ENCODE results near the gene SSC5D.

SSC5D gene

DNA sequence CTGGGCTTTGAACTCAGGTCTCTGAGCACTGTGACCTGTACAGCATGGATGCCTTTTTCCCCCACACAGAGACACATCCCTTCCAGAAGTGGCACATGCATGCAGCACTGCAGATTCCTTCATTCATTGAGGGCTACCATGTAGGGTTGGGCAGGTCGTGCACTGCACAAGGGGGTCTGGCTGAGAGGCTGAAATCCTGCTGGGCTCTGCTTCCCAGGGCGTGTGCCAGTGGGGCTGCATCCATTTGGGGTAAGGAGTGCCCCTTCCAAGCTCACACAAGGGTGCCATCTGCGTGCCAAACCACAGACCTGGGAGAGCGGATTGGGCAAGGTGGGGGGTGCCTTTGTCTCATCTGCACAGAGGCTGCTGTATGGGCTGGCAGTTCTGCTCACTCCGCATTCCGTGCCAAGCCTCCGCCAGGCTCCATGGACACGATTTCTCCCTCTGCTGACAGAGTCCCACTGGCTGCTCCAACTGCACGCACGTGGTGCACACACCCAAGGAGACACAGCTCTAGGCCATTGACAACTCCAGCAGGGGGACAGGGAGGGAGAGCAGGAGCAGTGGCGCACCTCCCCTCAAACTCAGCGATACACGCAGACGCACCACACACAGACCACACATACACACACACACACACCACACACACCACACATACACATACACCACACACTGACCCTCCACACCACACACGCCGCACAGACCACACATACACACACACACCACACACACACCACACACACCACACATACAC, 40.6 kb upstream of the SSC5D start (continued):
- TF ChIP-seq, protein P1, sequence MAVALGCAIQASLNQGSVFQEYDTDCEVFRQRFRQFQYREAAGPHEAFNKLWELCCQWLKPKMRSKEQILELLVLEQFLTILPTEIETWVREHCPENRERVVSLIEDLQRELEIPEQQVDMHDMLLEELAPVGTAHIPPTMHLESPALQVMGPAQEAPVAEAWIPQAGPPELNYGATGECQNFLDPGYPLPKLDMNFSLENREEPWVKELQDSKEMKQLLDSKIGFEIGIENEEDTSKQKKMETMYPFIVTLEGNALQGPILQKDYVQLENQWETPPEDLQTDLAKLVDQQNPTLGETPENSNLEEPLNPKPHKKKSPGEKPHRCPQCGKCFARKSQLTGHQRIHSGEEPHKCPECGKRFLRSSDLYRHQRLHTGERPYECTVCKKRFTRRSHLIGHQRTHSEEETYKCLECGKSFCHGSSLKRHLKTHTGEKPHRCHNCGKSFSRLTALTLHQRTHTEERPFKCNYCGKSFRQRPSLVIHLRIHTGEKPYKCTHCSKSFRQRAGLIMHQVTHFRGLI (tag by site-specific recombination; IDR thresholded peaks at IDR 0.05), result peak; percentile 59; the same call in 1 of the 2 replicates
- TF ChIP-seq ZNF660 (tag by site-specific recombination; IDR thresholded peaks at IDR 0.05) (peak; percentile 41; the same call in 1 of the 2 replicates), ZNF768 (tag by site-specific recombination; IDR thresholded peaks at IDR 0.05) (0 out of 2 replicates have a peak, but pooled peaks have one; percentile 34), ZFP37 (tag by site-specific recombination; IDR thresholded peaks at IDR 0.05) (0 out of 2 replicates have a peak, but pooled peaks have one; percentile 26), SCRT1 (tag by site-specific recombination; IDR thresholded peaks at IDR 0.05; ENCODE audit: borderline replicate concordance) (no peak), KLF7 (tag by site-specific recombination; IDR thresholded peaks at IDR 0.05; ENCODE audit: borderline replicate concordance) (no peak), WT1 (tag by site-specific recombination; IDR thresholded peaks at IDR 0.05) (peak; percentile 11; the same call in 1 of the 2 replicates), SP3 (tag by site-specific recombination; IDR thresholded peaks at IDR 0.05) (no peak), ZNF140 (tag by site-specific recombination; IDR thresholded peaks at IDR 0.05) (peak; percentile 94), KLF8 (tag by site-specific recombination; IDR thresholded peaks at IDR 0.05) (peak; percentile 62; the same call in 1 of the 2 replicates), ZSCAN23 (tag by site-specific recombination; IDR thresholded peaks at IDR 0.05) (no peak), ZNF211 (tag by site-specific recombination; IDR thresholded peaks at IDR 0.05; ENCODE audit: low read depth) (no peak), ZFP69B (tag by site-specific recombination; IDR thresholded peaks at IDR 0.05) (no peak), GLIS1 (tag by site-specific recombination; IDR thresholded peaks at IDR 0.05) (peak; percentile 77), ZNF169 (tag by site-specific recombination; IDR thresholded peaks at IDR 0.05) (no peak), ZBTB17 (tag by site-specific recombination; IDR thresholded peaks at IDR 0.05) (peak; percentile 93), ZXDB (tag by site-specific recombination; IDR thresholded peaks at IDR 0.05) (0 out of 2 replicates have a peak, but pooled peaks have one; percentile 13), ZNF777 (tag by site-specific recombination; IDR thresholded peaks at IDR 0.05; ENCODE audit: borderline replicate concordance) (no peak), ZNF629 (tag by site-specific recombination; IDR thresholded peaks at IDR 0.05) (0 out of 2 replicates have a peak, but pooled peaks have one; percentile 33), ZIC2 (tag by site-specific recombination; IDR thresholded peaks at IDR 0.05) (peak; percentile 97), IKZF3 (tag by site-specific recombination; IDR thresholded peaks at IDR 0.05) (peak; percentile 91), ZNF311 (tag by site-specific recombination; IDR thresholded peaks at IDR 0.05; ENCODE audit: borderline replicate concordance) (no peak), ZNF112 (tag by site-specific recombination; IDR thresholded peaks at IDR 0.05) (no peak), ZNF146 (tag by site-specific recombination; IDR thresholded peaks at IDR 0.05) (no peak), ZNF792 (tag by site-specific recombination; IDR thresholded peaks at IDR 0.05) (0 out of 2 replicates have a peak, but pooled peaks have one; percentile 29)
- TF ChIP-seq, protein P2, sequence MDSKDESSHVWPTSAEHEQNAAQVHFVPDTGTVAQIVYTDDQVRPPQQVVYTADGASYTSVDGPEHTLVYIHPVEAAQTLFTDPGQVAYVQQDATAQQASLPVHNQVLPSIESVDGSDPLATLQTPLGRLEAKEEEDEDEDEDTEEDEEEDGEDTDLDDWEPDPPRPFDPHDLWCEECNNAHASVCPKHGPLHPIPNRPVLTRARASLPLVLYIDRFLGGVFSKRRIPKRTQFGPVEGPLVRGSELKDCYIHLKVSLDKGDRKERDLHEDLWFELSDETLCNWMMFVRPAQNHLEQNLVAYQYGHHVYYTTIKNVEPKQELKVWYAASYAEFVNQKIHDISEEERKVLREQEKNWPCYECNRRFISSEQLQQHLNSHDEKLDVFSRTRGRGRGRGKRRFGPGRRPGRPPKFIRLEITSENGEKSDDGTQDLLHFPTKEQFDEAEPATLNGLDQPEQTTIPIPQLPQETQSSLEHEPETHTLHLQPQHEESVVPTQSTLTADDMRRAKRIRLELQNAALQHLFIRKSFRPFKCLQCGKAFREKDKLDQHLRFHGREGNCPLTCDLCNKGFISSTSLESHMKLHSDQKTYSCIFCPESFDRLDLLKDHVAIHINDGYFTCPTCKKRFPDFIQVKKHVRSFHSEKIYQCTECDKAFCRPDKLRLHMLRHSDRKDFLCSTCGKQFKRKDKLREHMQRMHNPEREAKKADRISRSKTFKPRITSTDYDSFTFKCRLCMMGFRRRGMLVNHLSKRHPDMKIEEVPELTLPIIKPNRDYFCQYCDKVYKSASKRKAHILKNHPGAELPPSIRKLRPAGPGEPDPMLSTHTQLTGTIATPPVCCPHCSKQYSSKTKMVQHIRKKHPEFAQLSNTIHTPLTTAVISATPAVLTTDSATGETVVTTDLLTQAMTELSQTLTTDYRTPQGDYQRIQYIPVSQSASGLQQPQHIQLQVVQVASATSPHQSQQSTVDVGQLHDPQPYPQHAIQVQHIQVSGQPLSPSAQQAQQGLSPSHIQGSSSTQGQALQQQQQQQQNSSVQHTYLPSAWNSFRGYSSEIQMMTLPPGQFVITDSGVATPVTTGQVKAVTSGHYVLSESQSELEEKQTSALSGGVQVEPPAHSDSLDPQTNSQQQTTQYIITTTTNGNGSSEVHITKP (tag by site-specific recombination; IDR thresholded peaks at IDR 0.05), result peak; percentile 92
- TF ChIP-seq, protein P3, sequence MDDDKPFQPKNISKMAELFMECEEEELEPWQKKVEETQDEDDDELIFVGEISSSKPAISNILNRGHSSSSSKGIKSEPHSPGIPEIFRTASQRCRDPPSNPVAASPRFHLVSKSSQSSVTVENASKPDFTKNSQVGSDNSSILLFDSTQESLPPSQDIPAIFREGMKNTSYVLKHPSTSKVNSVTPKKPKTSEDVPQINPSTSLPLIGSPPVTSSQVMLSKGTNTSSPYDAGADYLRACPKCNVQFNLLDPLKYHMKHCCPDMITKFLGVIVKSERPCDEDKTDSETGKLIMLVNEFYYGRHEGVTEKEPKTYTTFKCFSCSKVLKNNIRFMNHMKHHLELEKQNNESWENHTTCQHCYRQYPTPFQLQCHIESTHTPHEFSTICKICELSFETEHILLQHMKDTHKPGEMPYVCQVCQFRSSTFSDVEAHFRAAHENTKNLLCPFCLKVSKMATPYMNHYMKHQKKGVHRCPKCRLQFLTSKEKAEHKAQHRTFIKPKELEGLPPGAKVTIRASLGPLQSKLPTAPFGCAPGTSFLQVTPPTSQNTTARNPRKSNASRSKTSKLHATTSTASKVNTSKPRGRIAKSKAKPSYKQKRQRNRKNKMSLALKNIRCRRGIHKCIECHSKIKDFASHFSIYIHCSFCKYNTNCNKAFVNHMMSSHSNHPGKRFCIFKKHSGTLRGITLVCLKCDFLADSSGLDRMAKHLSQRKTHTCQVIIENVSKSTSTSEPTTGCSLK (tag by site-specific recombination; IDR thresholded peaks at IDR 0.05), result no peak
- TF ChIP-seq, protein P4, sequence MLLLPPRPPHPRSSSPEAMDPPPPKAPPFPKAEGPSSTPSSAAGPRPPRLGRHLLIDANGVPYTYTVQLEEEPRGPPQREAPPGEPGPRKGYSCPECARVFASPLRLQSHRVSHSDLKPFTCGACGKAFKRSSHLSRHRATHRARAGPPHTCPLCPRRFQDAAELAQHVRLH (tag by site-specific recombination; IDR thresholded peaks at IDR 0.05), result peak; percentile 34; the same call in 1 of the 2 replicates
- TF ChIP-seq, protein P5, sequence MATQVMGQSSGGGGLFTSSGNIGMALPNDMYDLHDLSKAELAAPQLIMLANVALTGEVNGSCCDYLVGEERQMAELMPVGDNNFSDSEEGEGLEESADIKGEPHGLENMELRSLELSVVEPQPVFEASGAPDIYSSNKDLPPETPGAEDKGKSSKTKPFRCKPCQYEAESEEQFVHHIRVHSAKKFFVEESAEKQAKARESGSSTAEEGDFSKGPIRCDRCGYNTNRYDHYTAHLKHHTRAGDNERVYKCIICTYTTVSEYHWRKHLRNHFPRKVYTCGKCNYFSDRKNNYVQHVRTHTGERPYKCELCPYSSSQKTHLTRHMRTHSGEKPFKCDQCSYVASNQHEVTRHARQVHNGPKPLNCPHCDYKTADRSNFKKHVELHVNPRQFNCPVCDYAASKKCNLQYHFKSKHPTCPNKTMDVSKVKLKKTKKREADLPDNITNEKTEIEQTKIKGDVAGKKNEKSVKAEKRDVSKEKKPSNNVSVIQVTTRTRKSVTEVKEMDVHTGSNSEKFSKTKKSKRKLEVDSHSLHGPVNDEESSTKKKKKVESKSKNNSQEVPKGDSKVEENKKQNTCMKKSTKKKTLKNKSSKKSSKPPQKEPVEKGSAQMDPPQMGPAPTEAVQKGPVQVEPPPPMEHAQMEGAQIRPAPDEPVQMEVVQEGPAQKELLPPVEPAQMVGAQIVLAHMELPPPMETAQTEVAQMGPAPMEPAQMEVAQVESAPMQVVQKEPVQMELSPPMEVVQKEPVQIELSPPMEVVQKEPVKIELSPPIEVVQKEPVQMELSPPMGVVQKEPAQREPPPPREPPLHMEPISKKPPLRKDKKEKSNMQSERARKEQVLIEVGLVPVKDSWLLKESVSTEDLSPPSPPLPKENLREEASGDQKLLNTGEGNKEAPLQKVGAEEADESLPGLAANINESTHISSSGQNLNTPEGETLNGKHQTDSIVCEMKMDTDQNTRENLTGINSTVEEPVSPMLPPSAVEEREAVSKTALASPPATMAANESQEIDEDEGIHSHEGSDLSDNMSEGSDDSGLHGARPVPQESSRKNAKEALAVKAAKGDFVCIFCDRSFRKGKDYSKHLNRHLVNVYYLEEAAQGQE (tag by site-specific recombination; IDR thresholded peaks at IDR 0.05), result no peak
